Neural progenitor cell (in vitro differentiated cells): ENCODE data around the gene C1orf87. TPM values are rescaled to one million over a fixed set of nuclear protein-coding genes. Genes with fewer than 3 reads are reported as not detected.
A peak's percentile ranks its signal among the peaks of the same experiment; 100 is the strongest.

Experiments
- DNase-seq: peaks from one replicate; pipeline ENCODE4 v3.0.0-alpha.2; 2016; ENCODE audit warnings: low spot score
- H2AFZ ChIP-seq: fragments of 200-600 bp; sonication (generic); replicated peaks from 2 replicates; pipeline ENCODE4 v1.6.1; 2016; ENCODE audit warnings: antibody characterized with exemption
- H3F3A ChIP-seq: fragments of 200-600 bp; sonication (generic); 2 replicates; pipeline ENCODE4 v1.6.1; 2016; ENCODE audit warnings: antibody characterized with exemption, low read depth
- H3K27ac ChIP-seq: fragments of 200-600 bp; sonication (generic); 2 replicates; pipeline ENCODE4 v1.5.1; 2016; ENCODE audit warnings: mild to moderate bottlenecking
- H3K27me3 ChIP-seq: fragments of 200-600 bp; sonication (generic); 2 replicates; pipeline ENCODE4 v1.6.1; 2016; ENCODE audit warnings: mild to moderate bottlenecking, moderate library complexity
- H3K36me3 ChIP-seq: fragments of 200-600 bp; sonication (generic); 2 replicates; pipeline ENCODE4 v1.5.1; 2016
- H3K4me1 ChIP-seq: fragments of 200-600 bp; sonication (generic); 2 replicates; pipeline ENCODE4 v1.6.1; 2016; ENCODE audit warnings: mixed run types
- H3K4me2 ChIP-seq: fragments of 200-600 bp; sonication (generic); 2 replicates; pipeline ENCODE4 v1.6.1; 2016
- H3K4me3 ChIP-seq: fragments of 200-600 bp; sonication (generic); 2 replicates; pipeline ENCODE4 v1.5.1; 2016
- H3K79me2 ChIP-seq: fragments of 200-600 bp; sonication (generic); 2 replicates; pipeline ENCODE4 v1.6.1; 2016; ENCODE audit warnings: low read depth
- H3K9ac ChIP-seq: fragments of 200-600 bp; sonication (generic); 2 replicates; pipeline ENCODE4 v1.6.1; 2016
- H3K9me3 ChIP-seq: fragments of 200-600 bp; sonication (generic); 2 replicates; pipeline ENCODE4 v1.5.1; 2016; ENCODE audit warnings: low read depth
- H4K20me1 ChIP-seq: fragments of 200-600 bp; sonication (generic); 2 replicates; pipeline ENCODE4 v1.6.1; 2016; ENCODE audit warnings: low read depth
- H3K27ac Mint-ChIP-seq: 3 replicates; pipeline ENCODE4 v1.8.0; 2021; ENCODE audit warnings: mixed read lengths
- H3K27me3 Mint-ChIP-seq: 2 replicates; pipeline ENCODE4 v1.8.0; 2022; ENCODE audit warnings: low read depth, mild to moderate bottlenecking, inconsistent platforms, moderate library complexity, mixed read lengths; ENCODE audit not compliant: insufficient read depth
- H3K36me3 Mint-ChIP-seq: 3 replicates; pipeline ENCODE4 v1.8.0; 2021; ENCODE audit warnings: mixed read lengths
- H3K4me1 Mint-ChIP-seq: 3 replicates; pipeline ENCODE4 v1.8.0; 2021; ENCODE audit warnings: mixed read lengths
- H3K4me3 Mint-ChIP-seq: 3 replicates; pipeline ENCODE4 v1.8.0; 2021; ENCODE audit warnings: mild to moderate bottlenecking, moderate library complexity, mixed read lengths
- H3K9me3 Mint-ChIP-seq: 3 replicates; pipeline ENCODE4 v1.8.0; 2020; ENCODE audit warnings: mixed read lengths
- CTCF ChIP-seq: fragments of 200-600 bp; sonication (generic); IDR thresholded peaks from 2 replicates; pipeline ENCODE4 v1.5.1; 2017; ENCODE audit warnings: antibody characterized with exemption, mild to moderate bottlenecking
- EZH2 ChIP-seq: fragments of 200-600 bp; sonication (generic); IDR thresholded peaks from 2 replicates; pipeline ENCODE4 v1.6.1; 2017; ENCODE audit warnings: antibody characterized with exemption, mild to moderate bottlenecking, moderate library complexity
- EZH2phosphoT487 ChIP-seq: fragments of 200-600 bp; sonication (generic); IDR thresholded peaks from 2 replicates; pipeline ENCODE4 v1.6.1; 2017; ENCODE audit warnings: antibody characterized with exemption
- total RNA-seq: library from RNA; depleted of rRNA; stranded (reverse); fragments of >200 nt; gene quantifications from 2 replicates; pipeline ENCODE4 v1.2.3, GENCODE V29; 2015; ENCODE audit warnings: low replicate concordance

The C1orf87 gene
- total RNA-seq = not detected in 2 replicates

GRCh38 chr1:60073605-60074278 lies at the start of gene C1orf87:
Gene C1orf87, minus strand, starts transcription at chr1:60073770. Its CDS starts 1,127 bp downstream, at chr1:60072643.
- Mint-ChIP-seq H3K4me1 (peaks cover 3% of the 10 kb centered on the region), H3K27me3 (peaks cover 4% of the 10 kb centered on the region), H3K36me3 (no peaks in the 10 kb centered on the region), H3K9me3 (peaks cover 2% of the 10 kb centered on the region), H3K4me3 (peak within 1 kb of the TSS; percentile 2), H3K27ac (no peak within 1 kb of the TSS)
- Histone ChIP-seq H3K4me3 (peak within 1 kb of the TSS; percentile 49), H3K9ac (no peak within 1 kb of the TSS), H3K27ac (no peak within 1 kb of the TSS), H3K36me3 (no peaks in the 10 kb centered on the region), H3K27me3 (peaks cover 42% of the 10 kb centered on the region), H3K79me2 (no peaks in the 10 kb centered on the region), H3K4me2 (peak within 1 kb of the TSS; percentile 91), H3K9me3 (no peaks in the 10 kb centered on the region), H4K20me1 (no peaks in the 10 kb centered on the region), H3K4me1 (peaks cover 6% of the 10 kb centered on the region), H2AFZ (peak within 1 kb of the TSS; percentile 69), H3F3A (no peaks in the 10 kb centered on the region)
- TF ChIP-seq EZH2phosphoT487 = no peak
- no peak for TF ChIP-seq EZH2
- no peak for TF ChIP-seq CTCF
- DNase-seq = peak; percentile 61

- Mint-ChIP-seq H3K36me3 (no peaks in the 10 kb centered on the region), H3K4me3 (no peak overlapping the region), H3K9me3 (no peaks in the 10 kb centered on the region), H3K27me3 (no peaks in the 10 kb centered on the region), H3K4me1 (peaks cover 35% of the 10 kb centered on the region), H3K27ac (no peak overlapping the region)
- Histone ChIP-seq H3K4me3 (no peak overlapping the region), H3K9ac (no peak overlapping the region), H3K4me1 (peaks cover 11% of the 10 kb centered on the region), H3F3A (no peaks in the 10 kb centered on the region), H3K4me2 (no peak overlapping the region), H2AFZ (no peak overlapping the region), H4K20me1 (no peaks in the 10 kb centered on the region), H3K79me2 (no peaks in the 10 kb centered on the region), H3K27me3 (no peaks in the 10 kb centered on the region), H3K9me3 (no peaks in the 10 kb centered on the region), H3K36me3 (no peaks in the 10 kb centered on the region), H3K27ac (no peak overlapping the region)
- TF ChIP-seq CTCF (no peak), EZH2 (no peak), EZH2phosphoT487 (no peak)
- no peak for DNase-seq
Observed at GRCh38 chr1:60118085-60118484, 44.5 kb upstream of the C1orf87 start.

- Histone ChIP-seq H3K4me3 (no peak overlapping the region), H4K20me1 (no peaks in the 10 kb centered on the region), H3K27me3 (no peaks in the 10 kb centered on the region), H3K79me2 (no peaks in the 10 kb centered on the region), H2AFZ (peak overlapping the region; percentile 72), H3F3A (no peaks in the 10 kb centered on the region), H3K4me2 (peak overlapping the region; percentile 59), H3K36me3 (no peaks in the 10 kb centered on the region), H3K9me3 (no peaks in the 10 kb centered on the region), H3K27ac (no peak overlapping the region), H3K9ac (no peak overlapping the region), H3K4me1 (peaks cover 11% of the 10 kb centered on the region)
- Mint-ChIP-seq H3K9me3 (no peaks in the 10 kb centered on the region), H3K36me3 (no peaks in the 10 kb centered on the region), H3K27ac (peak overlapping the region; percentile 11), H3K4me3 (no peak overlapping the region), H3K4me1 (peaks cover 39% of the 10 kb centered on the region), H3K27me3 (no peaks in the 10 kb centered on the region)
- DNase-seq = peak; percentile 31
- TF ChIP-seq EZH2phosphoT487 = no peak
- TF ChIP-seq CTCF = peak; percentile 26
- TF ChIP-seq EZH2 = no peak
Observed at GRCh38 chr1:60114745-60115318, 41.3 kb upstream of the C1orf87 start.
